ENCODE results near the gene BTRC.
A peak's percentile ranks its signal among the peaks of the same experiment; 100 is the strongest.

Gene BTRC

DNA sequence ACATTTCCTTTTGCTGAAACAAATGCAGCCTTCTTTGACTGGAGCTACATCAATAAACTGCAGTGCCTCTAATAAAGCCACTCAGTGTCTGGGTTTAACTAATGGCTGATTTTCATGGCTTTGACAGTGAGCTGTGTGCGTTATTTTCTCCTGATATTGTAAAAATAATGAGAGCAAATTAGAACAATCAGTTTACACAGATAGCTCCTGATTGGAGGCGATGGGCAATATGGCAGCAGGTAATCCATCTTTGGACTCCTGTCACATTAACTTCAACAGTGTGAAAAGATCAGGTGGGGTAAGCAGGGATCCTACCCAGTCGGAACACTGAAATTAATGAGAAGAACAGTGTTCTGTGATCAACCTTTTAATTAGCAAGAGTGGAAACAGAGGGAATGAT lies 133.4 kb downstream of the BTRC start:
- DNase-seq = no peak

DNA sequence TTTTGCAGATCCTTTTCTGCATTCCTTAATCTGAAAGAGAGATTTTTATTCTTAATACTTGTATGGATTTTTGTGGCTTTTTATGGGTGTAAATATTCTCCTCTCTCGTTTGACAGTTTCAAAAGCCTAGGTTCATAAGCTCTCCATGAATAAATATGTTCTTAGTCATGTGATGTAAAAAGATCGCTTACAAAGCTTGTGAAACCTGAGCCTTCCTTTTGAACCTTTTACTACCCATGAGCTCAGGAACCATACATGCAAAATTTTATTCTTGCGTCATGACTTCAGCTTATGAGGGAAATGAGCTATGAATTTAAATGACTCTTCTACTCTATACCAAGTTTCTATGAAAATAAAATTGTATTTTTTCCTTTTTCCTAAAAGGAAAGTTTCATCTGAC lies 135.4 kb downstream of the BTRC start:
- DNase-seq = no peak

DNA sequence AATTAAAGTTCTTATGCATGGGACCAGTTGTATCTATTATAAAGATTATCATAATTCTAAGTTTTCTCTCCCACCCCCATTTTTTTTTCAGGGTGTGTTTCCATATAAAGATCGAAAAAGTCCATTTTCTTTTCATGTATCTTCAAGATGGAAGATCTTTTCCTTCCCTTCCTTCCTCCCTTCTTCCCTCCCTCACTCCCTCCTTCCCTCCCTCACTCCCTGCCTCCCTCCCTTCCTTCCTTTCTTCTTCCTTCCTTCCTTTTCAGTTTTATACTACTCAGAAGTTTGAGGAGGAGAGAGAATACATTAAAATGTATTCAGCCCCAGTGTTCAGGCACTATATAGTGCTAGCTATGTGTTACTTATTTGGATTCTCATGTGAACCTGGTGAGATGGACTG lies 136.1 kb downstream of the BTRC start:
- DNase-seq = no peak

GRCh38 chr10:101492205-101492604 lies 138.2 kb downstream of the BTRC start:
- DNase-seq = no peak

GRCh38 chr10:101492814-101493213 lies 138.8 kb downstream of the BTRC start:
- DNase-seq = no peak

- no peak for DNase-seq
Observed at GRCh38 chr10:101493249-101493648, 139.3 kb downstream of the BTRC start.

DNA sequence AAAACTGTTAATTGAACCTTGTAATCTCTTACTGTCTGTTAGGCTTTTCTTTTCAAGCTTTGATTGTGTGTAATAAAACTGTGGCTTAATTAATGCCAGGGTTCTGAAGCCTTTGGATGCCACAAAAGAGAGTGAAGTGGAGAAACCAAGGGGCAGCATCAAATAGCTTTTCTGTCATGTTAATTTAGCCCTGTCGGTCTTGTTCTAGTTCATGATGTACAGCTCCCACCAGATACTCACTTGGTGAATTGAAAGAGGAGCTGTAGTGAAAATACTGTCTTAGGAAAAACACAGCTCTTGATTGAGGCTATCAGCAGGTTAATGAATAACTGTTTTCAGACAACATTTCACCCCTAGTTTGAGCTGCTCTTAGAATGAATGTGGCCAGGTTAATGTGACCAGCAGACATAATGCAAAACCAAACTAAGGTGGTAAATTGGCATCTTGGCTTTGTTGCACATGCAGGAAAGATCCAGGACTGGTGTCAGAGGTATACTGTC lies 139.9 kb downstream of the BTRC start:
- DNase-seq = no peak

- DNase-seq = no peak
Observed at GRCh38 chr10:101494650-101495049, 140.7 kb downstream of the BTRC start.

DNA sequence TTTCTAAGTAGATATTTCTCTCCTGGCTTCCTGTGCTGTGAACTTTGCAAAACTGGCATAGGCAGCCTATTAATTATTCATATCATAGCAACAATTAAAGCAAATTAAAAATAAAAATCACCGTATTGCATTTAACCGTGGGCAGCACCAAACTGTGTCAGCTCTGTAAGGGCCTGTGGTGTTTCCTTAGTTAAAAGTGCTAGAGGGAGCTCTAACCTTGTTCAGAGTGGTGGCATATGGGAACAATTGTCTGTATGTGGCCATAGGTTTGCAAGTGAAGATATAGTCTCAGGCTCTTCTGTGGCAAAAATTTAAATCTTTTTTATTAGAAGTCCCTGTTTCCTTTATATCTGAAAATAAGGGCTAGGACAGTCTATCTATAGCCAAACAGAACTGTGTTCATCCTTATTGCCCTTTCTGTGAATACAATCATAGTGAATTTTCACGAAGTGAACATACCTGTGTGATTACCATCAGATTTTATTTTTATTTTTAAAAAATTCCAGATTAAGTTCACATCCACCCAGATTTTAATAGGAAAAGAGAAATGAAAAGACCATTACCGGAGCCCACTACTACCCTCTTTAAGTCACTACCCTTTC lies 141.5 kb downstream of the BTRC start:
- no peak for DNase-seq

GRCh38 chr10:101504438-101504837 lies 150.5 kb downstream of the BTRC start:
- DNase-seq = no peak

DNA sequence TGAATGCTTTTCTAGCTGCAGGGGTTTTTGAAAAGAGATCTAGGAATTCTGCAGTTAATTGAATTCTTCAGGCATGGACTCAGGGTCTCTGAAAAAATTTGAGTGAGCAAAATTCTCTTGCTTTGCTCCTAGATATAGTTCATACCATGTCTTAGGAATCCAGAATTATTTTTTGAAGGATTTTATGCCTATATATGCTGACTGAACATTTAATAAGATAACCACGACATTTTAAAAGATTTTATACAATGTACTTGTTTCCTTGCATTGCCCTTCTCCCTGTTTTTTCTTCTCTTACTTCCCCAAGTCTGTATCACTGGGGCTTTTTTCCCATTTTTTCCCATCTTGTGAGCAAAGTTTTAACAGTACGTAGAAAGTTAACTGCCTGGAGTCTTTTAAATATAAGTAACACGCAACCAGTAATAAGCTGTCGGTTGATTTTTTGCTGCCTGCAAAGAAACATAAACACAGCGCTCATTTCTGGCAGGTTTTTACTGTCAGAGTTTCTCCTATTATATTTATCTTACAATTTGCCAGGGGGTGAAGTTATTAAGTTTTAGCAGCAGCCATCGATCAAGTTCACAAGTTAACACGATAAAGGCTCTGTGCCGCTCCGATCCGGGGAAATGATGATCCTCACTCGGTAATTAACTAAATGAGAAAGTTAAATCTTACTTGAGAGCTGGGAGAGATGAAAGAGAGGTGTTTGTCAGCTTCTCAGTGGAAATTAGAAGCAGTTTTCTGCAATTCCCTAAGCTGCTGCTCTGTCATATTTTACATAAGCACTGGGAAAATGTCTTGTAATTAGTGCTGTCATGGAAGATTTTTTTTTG lies 153.1 kb downstream of the BTRC start:
- no peak for DNase-seq

DNA sequence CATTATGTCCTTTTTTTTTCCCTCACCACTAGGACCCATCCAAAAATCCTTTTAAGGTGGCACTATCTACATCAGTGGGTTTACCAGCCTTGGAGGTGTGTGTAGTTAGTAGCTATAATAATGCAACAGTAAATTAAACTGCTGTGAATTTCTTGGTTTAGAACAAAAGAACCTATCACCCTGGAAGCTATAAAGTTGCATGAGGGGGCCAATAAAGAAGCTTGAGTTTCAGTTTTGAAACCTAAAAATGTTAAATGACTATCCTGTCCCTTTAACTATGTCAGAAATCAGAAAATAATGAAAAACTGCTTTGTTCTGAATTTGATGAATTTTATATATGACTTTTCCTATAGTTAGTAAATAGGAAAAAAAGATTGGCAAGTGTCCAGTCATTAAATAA lies 153.9 kb downstream of the BTRC start:
- DNase-seq = no peak

GRCh38 chr10:101511938-101512337 lies 158.0 kb downstream of the BTRC start:
- DNase-seq = no peak

- DNase-seq = no peak
Observed at GRCh38 chr10:101512738-101513137, 158.8 kb downstream of the BTRC start.

- no peak for DNase-seq
Observed at GRCh38 chr10:101513733-101514132, 159.8 kb downstream of the BTRC start.

GRCh38 chr10:101525848-101526247 lies 171.9 kb downstream of the BTRC start:
- DNase-seq = no peak

DNA sequence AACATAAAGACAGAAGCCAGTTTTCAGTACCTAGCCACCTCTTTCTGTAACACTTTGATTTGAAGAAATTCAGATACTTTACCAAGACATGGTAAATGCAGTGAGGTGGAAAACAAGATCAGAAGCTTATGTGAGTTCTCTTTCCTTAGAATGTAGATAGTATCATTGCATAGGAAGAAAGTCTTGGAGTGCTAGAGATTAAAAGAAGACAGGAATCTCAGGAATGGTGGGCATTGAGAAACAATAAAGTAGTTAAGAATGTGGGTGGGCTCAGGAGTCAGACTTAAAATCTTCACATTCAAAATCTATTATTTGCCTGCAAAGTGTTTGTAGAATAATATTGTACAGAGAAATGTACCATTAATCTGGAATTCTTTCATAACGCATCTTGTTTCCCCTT lies 175.2 kb downstream of the BTRC start:
- no peak for DNase-seq

- no peak for DNase-seq
Observed at GRCh38 chr10:101529725-101530553, 176.0 kb downstream of the BTRC start.

GRCh38 chr10:101535949-101536348 lies 182.0 kb downstream of the BTRC start:
- no peak for DNase-seq

DNA sequence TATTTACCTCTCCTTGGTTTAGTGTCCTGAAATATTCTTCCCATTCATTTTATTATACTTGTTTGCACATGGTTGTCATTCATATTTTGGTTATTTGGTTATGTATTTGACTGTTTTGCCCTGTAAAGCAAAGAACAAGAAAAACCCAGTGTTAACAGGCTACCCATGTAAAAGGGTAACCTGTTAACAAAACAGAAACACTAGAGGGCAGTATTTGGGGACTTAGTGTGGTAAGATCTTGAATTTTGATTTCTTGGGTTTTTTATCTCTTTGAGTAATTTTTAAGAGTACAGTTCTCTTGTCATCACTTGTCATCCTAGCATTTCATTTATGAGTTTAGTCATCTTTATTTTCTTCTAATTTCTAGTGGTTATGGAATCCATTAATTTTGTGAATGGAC lies 182.8 kb downstream of the BTRC start:
- peak; percentile 27 for DNase-seq

DNA sequence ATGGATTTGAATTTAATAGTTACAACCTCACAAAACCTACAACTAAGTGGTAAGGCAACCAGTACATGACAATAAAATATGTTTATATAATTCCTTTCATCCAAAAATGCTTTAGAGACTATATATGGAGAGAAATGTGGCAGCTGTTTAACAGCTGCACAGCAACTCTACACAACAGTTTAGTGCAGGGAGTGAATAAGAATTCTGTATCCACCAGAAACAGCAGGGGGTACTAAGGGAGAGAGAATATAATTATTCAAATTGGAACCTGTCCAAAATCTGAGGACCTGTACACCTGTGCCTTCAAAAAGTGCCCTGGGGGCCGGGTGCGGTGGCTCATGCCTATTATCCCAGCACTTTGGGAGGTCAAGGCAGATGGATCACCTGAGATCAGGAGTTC lies 184.5 kb downstream of the BTRC start:
- DNase-seq = no peak

DNA sequence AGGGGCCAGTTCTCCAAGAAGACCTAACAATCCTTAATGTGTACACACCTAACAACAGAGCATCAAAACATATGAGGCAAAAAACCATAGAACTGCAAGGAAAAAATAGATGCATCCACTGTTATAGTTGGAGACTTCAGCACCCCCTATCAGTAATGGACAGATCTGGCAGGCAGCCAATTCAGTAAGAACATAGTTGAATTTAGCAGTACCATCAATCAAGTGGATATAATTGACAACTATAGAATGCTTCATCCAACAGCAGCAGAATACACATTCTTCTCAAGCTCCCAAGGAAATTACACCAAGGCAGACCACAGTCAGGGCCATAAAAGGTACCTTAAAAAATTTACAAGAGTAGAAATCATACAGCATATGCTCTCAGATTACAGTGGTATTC lies 191.9 kb downstream of the BTRC start:
- no peak for DNase-seq

- no peak for DNase-seq
Observed at GRCh38 chr10:101550965-101551364, 197.0 kb downstream of the BTRC start.

DNA sequence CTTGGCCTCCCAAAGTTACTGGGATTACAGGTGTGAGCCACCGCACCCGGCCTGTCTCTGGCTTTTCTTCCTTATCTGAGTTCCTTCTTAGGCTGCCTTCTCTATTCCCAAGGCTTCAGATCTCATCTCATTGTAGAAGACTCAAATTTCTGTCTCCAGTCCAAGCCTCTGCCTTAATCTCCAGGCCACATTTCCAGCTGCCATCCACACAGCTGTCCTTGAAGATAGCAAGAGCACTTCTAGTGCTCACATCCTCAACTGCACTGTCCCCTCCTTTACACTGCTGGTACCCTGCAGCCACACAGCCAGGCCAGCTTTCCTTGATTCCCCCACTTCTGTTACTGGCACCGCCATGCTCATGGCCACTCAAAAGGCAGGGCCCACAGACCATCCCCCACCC lies 198.5 kb downstream of the BTRC start:
- DNase-seq = no peak

All from CD4-positive, alpha-beta T cell treated with Interleukin-4 for 4 hours (primary cell).